Effector memory CD8-positive, alpha-beta T cell (primary cell): ENCODE measurements around the gene KCNQ1.

ENCODE experiments used
- ATAC-seq: fragments of 150-1000 bp; cut with Tn5 transposase; replicated peaks from 2 replicates; pipeline ENCODE4 v1.10.0; 2021; ENCODE audit warnings: mild to moderate bottlenecking, moderate library complexity
- DNase-seq, 3 experiments: peaks; one replicate each; pipeline ENCODE4 v3.0.0; 2021
- H3K27ac Mint-ChIP-seq, 2 donors: one replicate each; pipeline ENCODE4 v1.8.0; 2022; ENCODE audit warnings: mild to moderate bottlenecking in 2 of 2, mixed read lengths in 2 of 2, moderate library complexity in 2 of 2
- H3K27me3 Mint-ChIP-seq, 2 donors: one replicate each; pipeline ENCODE4 v1.8.0; 2022; ENCODE audit warnings: mixed read lengths in 2 of 2
- H3K36me3 Mint-ChIP-seq: one replicate; pipeline ENCODE4 v1.8.0; 2022; ENCODE audit warnings: mild to moderate bottlenecking, moderate library complexity, mixed read lengths; ENCODE audit not compliant: insufficient read depth
- H3K4me1 Mint-ChIP-seq, 2 donors: one replicate each; pipeline ENCODE4 v1.8.0; 2022; ENCODE audit warnings: low read depth in 2 of 2, mixed read lengths in 2 of 2
- H3K4me3 Mint-ChIP-seq, 2 donors: one replicate each; pipeline ENCODE4 v1.8.0; 2022; ENCODE audit warnings: mild to moderate bottlenecking in 2 of 2, mixed read lengths in 2 of 2, moderate library complexity in 2 of 2
- H3K9me3 Mint-ChIP-seq, 2 donors: one replicate each; pipeline ENCODE4 v1.8.0; 2022; ENCODE audit warnings: mixed read lengths in 2 of 2

KCNQ1 gene

DNA sequence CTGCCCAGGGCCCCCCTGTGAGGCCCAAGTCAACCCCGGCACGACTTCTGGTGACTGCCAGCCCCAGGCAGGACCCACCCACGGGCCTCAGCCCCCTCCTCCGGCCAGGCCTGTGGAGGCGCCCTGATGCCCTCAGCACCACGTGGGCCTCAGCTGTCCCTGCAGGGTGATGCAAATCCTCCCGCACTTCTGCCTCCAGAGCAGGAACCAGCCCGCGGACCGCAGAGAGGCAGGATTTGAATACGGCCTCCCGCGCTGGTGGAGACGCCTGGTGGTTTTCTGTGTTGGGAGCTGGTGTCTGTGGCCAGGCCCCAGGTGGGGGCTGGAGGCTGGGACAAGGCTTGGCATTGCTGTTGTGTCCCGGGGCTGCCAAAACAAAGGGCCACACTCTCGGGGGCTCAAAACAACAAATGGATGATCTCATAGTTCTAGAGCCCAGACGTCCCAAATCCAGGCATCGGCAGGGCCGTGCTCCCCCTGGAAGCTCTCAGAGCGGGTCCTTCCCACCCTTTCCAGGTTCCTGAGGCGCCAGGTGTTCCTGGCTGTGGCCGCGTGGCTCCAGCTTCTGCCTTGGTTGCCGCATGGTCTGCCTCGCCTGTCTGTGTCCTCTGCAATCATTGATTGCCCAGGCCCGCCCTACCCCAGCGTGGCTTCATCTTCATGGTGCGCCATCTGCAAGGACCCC, 19.9 kb upstream of the KCNQ1 start:
- H3K36me3 Mint-ChIP-seq: no peaks in the 10 kb centered on the region
- DNase-seq (no peak), ATAC-seq (no peak)
- no peaks in the 10 kb centered on the region for H3K9me3 Mint-ChIP-seq
- no peaks in the 10 kb centered on the region for H3K27me3 Mint-ChIP-seq
- H3K4me1 Mint-ChIP-seq: peaks cover 0 to 3% of the 10 kb centered on the region in 2 donors
- no peak overlapping the region for H3K4me3 Mint-ChIP-seq
- no peak overlapping the region for H3K27ac Mint-ChIP-seq

DNA sequence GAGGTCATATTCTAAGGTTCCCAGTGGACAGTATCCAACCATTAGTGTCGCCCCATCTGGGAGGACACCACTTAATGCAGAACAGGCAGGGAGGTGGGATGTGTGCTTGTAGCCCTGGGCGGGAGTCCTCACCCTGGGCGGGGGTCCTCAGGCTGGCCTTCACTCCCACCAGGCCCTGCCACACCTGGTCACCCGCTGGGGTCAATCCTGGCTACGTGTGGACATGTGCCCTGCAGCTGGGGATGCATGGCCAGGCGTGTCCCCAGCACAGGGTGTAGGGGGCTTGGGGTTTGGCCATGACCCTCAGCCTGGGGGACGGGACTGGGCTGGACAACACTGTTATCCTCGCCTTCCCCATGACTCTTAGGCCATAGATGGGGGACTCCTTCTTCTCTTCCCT, 19.3 kb upstream of the KCNQ1 start:
- Mint-ChIP-seq H3K27me3 (no peaks in the 10 kb centered on the region), H3K36me3 (no peaks in the 10 kb centered on the region), H3K4me1 (peaks cover 0 to 2% of the 10 kb centered on the region in 2 donors), H3K4me3 (no peak overlapping the region), H3K9me3 (no peaks in the 10 kb centered on the region), H3K27ac (no peak overlapping the region)
- DNase-seq: no peak
- ATAC-seq: no peak

DNA sequence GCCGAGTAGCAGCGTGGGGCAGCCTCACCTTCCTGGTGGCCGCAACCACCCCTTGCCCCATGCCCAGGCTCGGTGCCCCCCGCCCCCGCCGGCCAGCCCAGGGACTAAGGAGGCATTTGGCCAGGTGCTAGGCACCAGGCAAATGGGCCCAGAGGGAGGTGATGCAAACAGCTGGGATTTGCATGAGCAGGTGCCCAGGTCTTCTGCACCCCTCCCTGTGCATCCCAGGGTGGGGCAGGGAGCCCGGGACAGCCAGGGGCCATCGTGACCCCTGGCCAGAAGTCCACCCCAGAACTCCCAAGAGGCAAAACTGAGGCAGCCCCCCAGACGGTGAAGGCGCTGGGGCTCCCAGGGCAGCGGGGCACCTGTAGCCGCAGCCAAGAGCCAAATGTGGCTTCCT, 18.6 kb upstream of the KCNQ1 start:
- no peaks in the 10 kb centered on the region for H3K9me3 Mint-ChIP-seq
- no peak for ATAC-seq
- H3K27ac Mint-ChIP-seq: no peak overlapping the region
- no peak for DNase-seq
- H3K4me1 Mint-ChIP-seq: no peaks in the 10 kb centered on the region
- H3K36me3 Mint-ChIP-seq: no peaks in the 10 kb centered on the region
- H3K4me3 Mint-ChIP-seq: no peak overlapping the region
- H3K27me3 Mint-ChIP-seq: no peaks in the 10 kb centered on the region

DNA sequence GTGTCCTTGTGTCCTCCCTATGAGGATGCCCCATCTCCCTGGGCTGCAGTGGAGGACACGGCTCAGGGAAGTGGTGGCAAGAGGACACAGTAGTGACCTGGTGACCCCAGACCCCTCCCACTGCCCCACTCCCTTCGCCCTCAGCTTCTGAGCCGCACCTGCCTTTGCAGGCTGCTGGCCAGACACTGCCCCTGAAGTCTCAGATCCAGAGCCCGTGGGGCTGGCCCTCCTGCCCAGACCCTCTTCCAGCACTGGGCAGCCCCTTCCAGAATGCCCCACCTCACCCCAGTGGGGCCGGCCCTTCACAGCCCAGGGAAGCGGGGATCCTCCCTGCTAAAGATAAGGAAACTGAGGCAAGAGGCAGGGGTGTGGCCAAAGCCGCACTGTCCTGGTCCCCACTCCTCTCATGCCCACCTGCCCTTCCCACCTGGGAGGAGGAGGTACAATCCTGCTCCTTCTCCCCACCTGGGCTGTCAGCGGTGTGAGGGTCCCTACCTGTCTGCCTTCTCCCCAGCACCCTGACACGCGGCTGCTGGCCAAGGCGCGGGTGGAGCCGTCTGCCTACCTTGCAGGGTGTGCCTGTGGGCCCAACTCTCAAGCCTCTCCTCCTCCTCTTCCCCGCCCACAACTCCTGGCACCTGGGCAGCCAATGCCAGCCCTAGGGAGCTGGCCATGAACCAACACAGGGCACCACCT, 17.8 kb upstream of the KCNQ1 start:
- Mint-ChIP-seq H3K27ac (no peak overlapping the region), H3K27me3 (no peaks in the 10 kb centered on the region), H3K9me3 (no peaks in the 10 kb centered on the region), H3K36me3 (peaks cover 3% of the 10 kb centered on the region), H3K4me1 (peaks cover 0 to 4% of the 10 kb centered on the region in 2 donors), H3K4me3 (no peak overlapping the region)
- no peak for DNase-seq
- ATAC-seq: no peak

DNA sequence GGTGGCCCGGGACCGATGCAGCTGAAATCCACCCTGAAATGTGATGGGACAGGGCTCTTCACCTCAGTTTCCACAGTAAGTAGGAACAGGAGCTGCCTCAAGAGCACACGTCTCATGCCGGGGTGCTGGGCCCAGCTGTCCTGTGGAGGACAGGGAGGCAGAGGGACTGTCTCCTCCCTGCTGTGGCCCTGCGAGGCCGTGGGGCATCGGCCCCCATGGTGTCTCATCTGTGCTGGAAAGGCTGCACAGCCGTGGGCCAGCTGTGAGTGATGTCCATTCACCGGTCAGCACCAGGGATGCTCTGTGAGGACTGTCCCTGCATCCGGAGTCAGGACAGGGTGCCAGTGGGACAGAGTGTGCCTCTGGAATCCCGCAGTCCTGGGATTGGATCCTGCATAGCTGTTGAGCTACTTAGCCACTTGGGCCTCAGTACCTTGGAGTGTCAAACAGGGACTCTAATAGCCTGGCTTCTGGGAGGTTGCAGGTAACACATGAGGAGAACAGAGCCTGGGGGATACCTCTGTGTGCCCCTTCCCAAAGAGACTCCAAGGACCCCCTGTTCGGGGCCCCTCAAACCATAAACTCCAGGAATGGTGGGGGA, 17.0 kb upstream of the KCNQ1 start:
- Mint-ChIP-seq H3K27ac (no peak overlapping the region), H3K27me3 (no peaks in the 10 kb centered on the region)

DNA sequence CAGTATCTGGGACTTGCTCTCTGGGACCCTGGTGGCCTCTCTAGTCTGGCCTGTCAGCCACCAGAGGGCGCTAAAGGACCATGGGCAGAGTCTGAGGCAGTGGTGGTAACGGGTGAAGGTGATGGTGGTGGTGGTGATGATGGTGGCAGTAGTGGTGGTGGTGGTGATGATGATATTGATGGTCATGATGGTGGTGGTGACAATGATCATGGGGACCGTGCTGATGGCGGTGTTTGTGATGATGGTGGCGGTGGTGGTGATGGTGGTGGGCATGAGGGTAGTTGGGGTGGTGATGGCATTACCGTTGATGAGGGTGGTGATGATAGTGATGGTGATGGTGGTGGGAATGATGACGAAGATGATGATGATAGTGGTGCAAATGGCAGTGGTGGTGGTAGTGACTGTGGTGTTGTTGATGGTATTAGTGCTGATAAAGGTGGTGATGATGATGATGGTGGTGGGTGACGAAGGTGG, 16.4 kb upstream of the KCNQ1 start:
- peak; percentile 86 to 91 (median 88) for DNase-seq
- peaks cover 0 to 4% of the 10 kb centered on the region in 2 donors for H3K4me1 Mint-ChIP-seq
- ATAC-seq: peak; percentile 86

More for the DNA sequence above, 17.0 kb upstream of the KCNQ1 start:
- peaks cover 0 to 4% of the 10 kb centered on the region in 2 donors for H3K4me1 Mint-ChIP-seq
- DNase-seq (no peak), ATAC-seq (no peak)
- H3K4me3 Mint-ChIP-seq: no peak overlapping the region
- no peaks in the 10 kb centered on the region for H3K9me3 Mint-ChIP-seq
- H3K36me3 Mint-ChIP-seq: peaks cover 3% of the 10 kb centered on the region

DNA sequence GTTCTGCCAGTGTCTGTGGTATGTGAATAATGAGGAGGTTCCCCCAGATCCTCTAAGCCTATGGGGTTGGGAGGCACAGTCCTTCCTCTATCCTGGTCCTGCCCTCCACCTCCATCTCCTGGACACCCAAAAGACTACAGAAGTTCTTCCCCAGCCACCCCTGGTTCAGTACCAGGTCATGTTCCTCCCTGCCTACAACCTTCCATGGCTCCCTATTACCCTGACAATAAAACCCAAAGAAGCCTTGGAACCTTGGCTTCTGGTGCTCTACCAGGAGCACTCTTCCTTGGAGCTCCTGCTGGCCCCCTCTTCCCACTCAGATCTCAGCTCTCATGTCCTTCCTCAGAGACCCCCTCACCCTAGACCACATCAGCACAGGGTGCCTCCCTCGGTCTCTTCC, 13.4 kb upstream of the KCNQ1 start:
- Mint-ChIP-seq H3K4me3 (no peak overlapping the region), H3K27ac (peak overlapping the region in 1 of 2 donors; percentile 46), H3K9me3 (no peaks in the 10 kb centered on the region), H3K36me3 (peaks cover 3% of the 10 kb centered on the region), H3K27me3 (no peaks in the 10 kb centered on the region), H3K4me1 (peaks cover 0 to 4% of the 10 kb centered on the region in 2 donors)
- DNase-seq: no peak
- no peak for ATAC-seq

More for the DNA sequence above, 16.4 kb upstream of the KCNQ1 start:
- peaks cover 3% of the 10 kb centered on the region for H3K36me3 Mint-ChIP-seq
- no peaks in the 10 kb centered on the region for H3K27me3 Mint-ChIP-seq
- H3K4me3 Mint-ChIP-seq: no peak overlapping the region
- H3K27ac Mint-ChIP-seq: no peak overlapping the region
- H3K9me3 Mint-ChIP-seq: no peaks in the 10 kb centered on the region

DNA sequence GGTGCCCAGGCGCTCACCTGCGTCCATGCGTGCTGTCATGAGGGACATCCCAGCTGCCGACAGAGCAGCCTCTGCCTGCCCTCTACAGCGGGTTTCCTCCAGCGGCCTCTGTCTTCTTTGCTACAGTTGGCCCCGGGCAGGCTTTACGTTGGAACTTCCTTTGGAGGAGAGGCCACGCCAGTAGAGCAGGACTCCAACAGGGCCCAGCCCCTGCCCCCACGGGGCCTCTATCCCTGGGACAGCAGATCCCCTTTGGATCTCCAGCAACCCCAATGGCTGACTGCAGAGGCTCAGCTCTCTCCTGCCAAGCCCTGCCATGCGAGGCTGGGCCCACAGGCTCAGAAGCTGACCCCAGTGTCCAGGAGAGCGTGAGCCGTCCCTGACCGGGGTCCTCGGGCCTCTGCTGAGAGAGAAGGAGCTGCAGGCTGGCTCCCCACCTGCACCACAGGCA, 12.6 kb upstream of the KCNQ1 start:
- no peak overlapping the region for H3K27ac Mint-ChIP-seq
- no peak for ATAC-seq
- H3K36me3 Mint-ChIP-seq: peaks cover 3% of the 10 kb centered on the region
- DNase-seq: no peak
- peaks cover 0 to 3% of the 10 kb centered on the region in 2 donors for H3K27me3 Mint-ChIP-seq
- no peak overlapping the region for H3K4me3 Mint-ChIP-seq
- H3K4me1 Mint-ChIP-seq: peaks cover 0 to 4% of the 10 kb centered on the region in 2 donors
- H3K9me3 Mint-ChIP-seq: no peaks in the 10 kb centered on the region

DNA sequence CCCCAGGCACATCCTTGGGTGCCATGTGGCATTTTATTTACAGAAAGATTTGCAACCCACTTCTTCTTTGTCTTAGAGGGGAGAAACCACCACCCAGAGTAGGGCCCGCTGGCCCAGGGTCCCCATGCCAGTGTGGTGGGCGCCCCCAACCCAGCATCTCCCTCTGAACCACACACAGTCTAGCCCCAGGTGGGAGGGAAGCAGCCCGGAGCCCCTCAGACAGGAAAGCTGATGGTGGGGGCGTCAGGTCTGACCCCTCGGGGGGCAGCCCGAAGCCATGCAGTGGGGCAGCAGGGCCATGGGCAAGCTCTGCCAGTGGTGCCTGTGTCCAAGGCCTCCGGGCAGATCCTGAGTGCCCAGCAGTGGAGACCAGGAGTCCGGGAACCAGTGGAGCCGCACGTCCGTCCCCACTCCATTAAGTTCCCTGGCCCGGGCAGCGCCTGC, 12.2 kb upstream of the KCNQ1 start:
- Mint-ChIP-seq H3K27me3 (peaks cover 4 to 7% of the 10 kb centered on the region in 2 donors), H3K4me1 (peaks cover 0 to 4% of the 10 kb centered on the region in 2 donors), H3K9me3 (no peaks in the 10 kb centered on the region), H3K27ac (no peak overlapping the region), H3K4me3 (no peak overlapping the region), H3K36me3 (peaks cover 3% of the 10 kb centered on the region)
- no peak for ATAC-seq
- no peak for DNase-seq

DNA sequence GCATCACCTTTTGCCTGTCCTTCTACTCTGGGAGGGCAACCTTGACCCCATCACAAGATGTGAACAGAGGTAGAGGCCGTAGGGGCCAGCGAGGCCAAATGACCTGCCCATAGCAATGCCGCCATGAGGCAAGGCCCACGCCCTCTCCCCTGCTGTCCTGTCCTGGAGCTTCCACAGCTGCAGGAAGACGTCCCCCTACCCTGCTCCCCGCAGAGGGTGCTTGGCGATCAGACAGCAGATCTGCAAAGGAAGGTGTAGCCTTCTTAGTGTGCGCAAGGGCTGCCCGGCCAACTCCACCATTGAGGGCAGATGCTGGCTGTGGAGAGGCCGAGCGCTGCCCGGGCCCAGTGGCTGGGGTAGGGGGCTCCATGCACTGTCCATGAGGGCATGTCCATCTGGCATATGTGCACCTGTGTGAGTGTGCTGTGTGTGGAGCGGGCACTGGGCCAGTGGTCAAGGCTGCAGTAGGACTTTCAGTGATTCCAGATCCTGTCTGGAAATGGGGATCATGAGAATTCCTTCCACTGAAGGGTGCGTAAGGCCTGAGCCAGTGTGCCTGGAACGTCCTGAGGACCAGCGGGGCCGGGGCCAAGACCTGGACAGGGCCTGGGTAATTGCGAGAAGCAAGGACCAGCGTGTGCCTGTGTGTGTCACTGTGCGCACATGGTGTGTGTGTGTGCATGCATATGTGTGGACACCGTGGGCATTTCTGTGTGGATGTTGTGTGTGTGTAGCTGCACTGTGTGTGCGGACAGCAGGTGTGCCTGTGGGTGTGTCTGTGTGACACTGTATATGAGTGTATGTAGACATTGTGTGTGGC, 11.5 kb upstream of the KCNQ1 start:
- Mint-ChIP-seq H3K4me1 (peaks cover 0 to 4% of the 10 kb centered on the region in 2 donors), H3K9me3 (no peaks in the 10 kb centered on the region), H3K4me3 (no peak overlapping the region), H3K36me3 (peaks cover 3% of the 10 kb centered on the region), H3K27me3 (peaks cover 8 to 11% of the 10 kb centered on the region in 2 donors), H3K27ac (no peak overlapping the region)
- no peak for ATAC-seq
- no peak for DNase-seq

DNA sequence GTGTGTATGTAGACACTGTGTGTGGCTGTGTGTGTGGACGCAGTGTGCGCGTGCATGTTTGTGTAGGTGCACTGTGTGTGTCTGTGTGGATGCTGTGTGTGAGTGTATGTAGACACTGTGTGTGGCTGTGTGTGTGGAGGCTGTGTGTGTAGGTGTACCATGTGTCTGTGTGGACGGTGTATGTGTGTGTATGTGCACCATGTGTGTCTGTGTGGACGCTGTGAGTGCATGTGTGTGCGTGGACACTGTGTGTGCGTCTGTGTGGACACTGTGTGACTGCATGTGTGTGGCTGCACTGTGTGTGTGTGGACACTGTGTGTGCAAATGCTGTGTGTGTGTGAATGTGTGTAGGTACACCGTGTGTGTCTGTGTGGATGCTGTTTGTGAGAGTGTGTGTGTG, 10.8 kb upstream of the KCNQ1 start:
- Mint-ChIP-seq H3K27me3 (peaks cover 8 to 11% of the 10 kb centered on the region in 2 donors), H3K4me3 (no peak overlapping the region), H3K4me1 (peaks cover 0 to 4% of the 10 kb centered on the region in 2 donors), H3K36me3 (peaks cover 3% of the 10 kb centered on the region), H3K27ac (no peak overlapping the region), H3K9me3 (no peaks in the 10 kb centered on the region)
- ATAC-seq: no peak
- no peak for DNase-seq

DNA sequence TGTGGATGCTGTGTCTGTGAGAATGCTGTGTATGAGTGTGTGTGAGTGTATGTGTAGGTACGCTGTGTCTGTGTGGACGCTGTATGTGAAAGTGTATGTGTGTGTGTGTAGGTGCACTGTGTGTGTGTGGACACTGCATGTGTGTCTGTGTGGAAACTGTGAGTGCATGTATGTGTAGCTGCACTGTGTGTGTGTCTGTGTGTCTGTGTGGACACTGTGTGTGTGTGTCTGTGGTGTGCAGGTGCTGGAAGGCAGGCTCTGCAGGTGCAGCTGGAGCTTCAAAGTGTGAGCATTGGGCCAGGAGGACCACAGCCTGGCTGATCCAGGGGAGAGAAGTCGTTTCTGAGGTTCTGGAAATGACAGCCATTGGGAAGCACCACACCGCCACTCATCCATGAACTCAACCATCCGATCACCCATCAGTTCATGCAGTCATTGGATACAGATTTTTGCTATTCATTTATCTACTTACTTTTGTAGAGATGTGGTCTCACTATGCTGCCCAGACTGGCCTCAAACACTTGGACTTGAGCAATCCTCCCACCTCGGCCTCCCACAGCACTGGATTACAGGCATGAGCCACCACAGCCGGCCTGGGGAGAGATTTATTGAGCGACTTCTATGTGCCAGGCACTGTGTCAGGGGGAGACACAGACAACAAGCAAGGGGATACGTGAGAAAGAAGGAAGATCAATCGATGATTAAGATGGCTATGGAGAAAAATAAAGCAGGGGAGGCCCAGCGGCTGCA, 10.1 kb upstream of the KCNQ1 start:
- no peak overlapping the region for H3K4me3 Mint-ChIP-seq
- peaks cover 0 to 4% of the 10 kb centered on the region in 2 donors for H3K4me1 Mint-ChIP-seq
- no peak for DNase-seq
- H3K27ac Mint-ChIP-seq: no peak overlapping the region
- peaks cover 8 to 11% of the 10 kb centered on the region in 2 donors for H3K27me3 Mint-ChIP-seq
- no peak for ATAC-seq
- H3K36me3 Mint-ChIP-seq: peaks cover 3% of the 10 kb centered on the region
- no peaks in the 10 kb centered on the region for H3K9me3 Mint-ChIP-seq
